HCT116 (cell line): Measurements from ENCODE around the gene CFAP410. TPM values are rescaled to one million over a fixed set of nuclear protein-coding genes. Genes with fewer than 3 reads are reported as not detected.

Source experiments
- ATAC-seq: fragments of 200-7000 bp; cut with Tn5 transposase; 2 replicates; pipeline ENCODE4 v1.9.1; 2020; ENCODE audit warnings: mild to moderate bottlenecking, moderate library complexity
- BruUV-seq: library from RNA; stranded (reverse); fragments of 400-500 nt; replicated peaks from 2 replicates; lab custom pipeline; 2021; lab: Mats Ljungman, UMichigan
- CTCF ChIA-PET: fragments of 300-600 bp; sonication (Branson Sonifier 250); formaldehyde crosslinking; loops from one replicate; lab custom pipeline; 2021; ENCODE audit warnings: antibody characterized with exemption; lab: Charles Lee
- POLR2A ChIA-PET: fragments of 300-600, 350-600 bp; sonication (Branson Sonifier 250); formaldehyde crosslinking; loops from one replicate; lab custom pipeline; 2021; ENCODE audit warnings: antibody characterized with exemption; lab: Charles Lee
- RAD21 ChIA-PET, 2 experiments: fragments of 300-600 bp; sonication (Branson Sonifier 250); formaldehyde crosslinking; loops; one replicate each; lab custom pipeline; 2023; ENCODE audit warnings: low total read pairs in 2 of 2; ENCODE audit not compliant: uncharacterized antibody in 2 of 2, unreplicated experiment in 2 of 2, low non-redundant PET in 1 of 2; lab: Charles Lee
- DNase-seq: peaks from one replicate; pipeline ENCODE4 v3.0.0-alpha.2; 2010; ENCODE audit warnings: low read depth, low spot score
- H2AFZ ChIP-seq: fragments of 200-600 bp; shearing (Covaris generic), sonication (generic); 2 replicates; pipeline ENCODE4 v1.6.1; 2017; ENCODE audit warnings: low read depth, mixed run types, mixed read lengths, antibody characterized with exemption, low read length; ENCODE audit not compliant: poor library complexity, severe bottlenecking
- H3K27ac ChIP-seq: 2 replicates; pipeline ENCODE4 v1.5.1; 2012; ENCODE audit warnings: low read depth, low read length
- H3K27me3 ChIP-seq: fragments of 200-600 bp; sonication (generic); 2 replicates; pipeline ENCODE4 v1.6.1; 2016; ENCODE audit warnings: mixed run types, low read length, mixed read lengths; ENCODE audit not compliant: insufficient read depth
- H3K36me3 ChIP-seq, 2 experiments: fragments of 200-500 bp in 1 of 2; fragments of 200-600 bp in 1 of 2; sonication (Bioruptor generic) in 1 of 2; sonication (generic) in 1 of 2; 2 replicates each; pipeline versions ENCODE4 v1.5.1 to v1.6.1; 2014 to 2016; ENCODE audit warnings: low read length in 2 of 2, inconsistent platforms in 1 of 2, mixed read lengths in 1 of 2, mixed run types in 1 of 2; ENCODE audit not compliant: insufficient read depth in 2 of 2, control insufficient read depth in 1 of 2
- H3K4me1 ChIP-seq, 2 experiments: fragments of 200-600 bp in 1 of 2; sonication (generic) in 1 of 2; 2 replicates each; pipeline versions ENCODE4 v1.5.1 to v1.6.1; 2012 to 2017; ENCODE audit warnings: low read length in 2 of 2, inconsistent platforms in 1 of 2, mild to moderate bottlenecking in 1 of 2, mixed read lengths in 1 of 2, mixed run types in 1 of 2, moderate library complexity in 1 of 2; ENCODE audit not compliant: insufficient read depth in 2 of 2, control insufficient read depth in 1 of 2
- H3K4me2 ChIP-seq: fragments of 200-600 bp; sonication (generic); 2 replicates; pipeline ENCODE4 v1.6.1; 2017; ENCODE audit warnings: mixed run types, low read length, mixed read lengths
- H3K4me3 ChIP-seq, 2 experiments: fragments of 200-600 bp in 1 of 2; sonication (generic) in 1 of 2; replicated peaks in 1 of 2; 2 replicates each; pipeline ENCODE4 v1.5.1; 2011 to 2016; ENCODE audit warnings: low read length in 2 of 2, control low read depth in 1 of 2, low read depth in 1 of 2, mild to moderate bottlenecking in 1 of 2, mixed read lengths in 1 of 2, mixed run types in 1 of 2
- H3K79me2 ChIP-seq: fragments of 200-600 bp; sonication (generic); 2 replicates; pipeline ENCODE4 v1.6.1; 2017; ENCODE audit warnings: mild to moderate bottlenecking, mixed run types, low read length, moderate library complexity, mixed read lengths; ENCODE audit not compliant: insufficient read depth
- H3K9ac ChIP-seq: fragments of 200-600 bp; sonication (generic); 2 replicates; pipeline ENCODE4 v1.6.1; 2016; ENCODE audit warnings: low read length, mixed read lengths
- H3K9me2 ChIP-seq: fragments of 200-600 bp; sonication (generic), shearing (Covaris generic); 2 replicates; pipeline ENCODE4 v1.6.1; 2017; ENCODE audit warnings: mixed run types, mild to moderate bottlenecking, moderate library complexity; ENCODE audit not compliant: insufficient read depth
- H3K9me3 ChIP-seq, 2 experiments: fragments of 200-500 bp in 1 of 2; fragments of 200-600 bp in 1 of 2; sonication (Bioruptor generic) in 1 of 2; sonication (generic) in 1 of 2; 2 replicates each; pipeline ENCODE4 v1.6.1; 2014 to 2017; ENCODE audit warnings: low read length in 2 of 2, mixed read lengths in 2 of 2, inconsistent platforms in 1 of 2, low read depth in 1 of 2, mild to moderate bottlenecking in 1 of 2, mixed run types in 1 of 2, moderate library complexity in 1 of 2; ENCODE audit not compliant: control insufficient read depth in 1 of 2, insufficient read depth in 1 of 2
- H4K20me1 ChIP-seq: fragments of 200-600 bp; sonication (generic), shearing (Covaris generic); 2 replicates; pipeline ENCODE4 v1.6.1; 2017; ENCODE audit warnings: mixed run types, mild to moderate bottlenecking, moderate library complexity; ENCODE audit not compliant: insufficient read depth
- CEBPB ChIP-seq: IDR thresholded peaks from 2 replicates; pipeline ENCODE4 v1.6.1; 2012; ENCODE audit warnings: low read depth
- CTCF ChIP-seq, 3 experiments: fragments of 200-600 bp in 1 of 3; sonication (generic) in 1 of 3; IDR thresholded peaks in 2 of 3; conservative IDR thresholded peaks in 1 of 3; 2 replicates each; pipeline ENCODE4 v1.5.1; 2012 to 2017; ENCODE audit warnings: low read depth in 2 of 3, low read length in 2 of 3, antibody characterized with exemption in 1 of 3, borderline replicate concordance in 1 of 3, control low read depth in 1 of 3, mild to moderate bottlenecking in 1 of 3, mixed read lengths in 1 of 3, mixed run types in 1 of 3, moderate library complexity in 1 of 3; ENCODE audit not compliant: insufficient read depth in 1 of 3
- EGR1 ChIP-seq: IDR thresholded peaks from 2 replicates; pipeline ENCODE4 v1.6.1; 2012; ENCODE audit warnings: low read depth
- EZH2 ChIP-seq: fragments of 200-600 bp; sonication (generic); IDR thresholded peaks from 2 replicates; pipeline ENCODE4 v1.6.1; 2017; ENCODE audit warnings: antibody characterized with exemption, mixed run types
- FOSL1 ChIP-seq: IDR thresholded peaks from 2 replicates; pipeline ENCODE4 v1.6.1; 2012; ENCODE audit warnings: low read depth
- JUND ChIP-seq: IDR thresholded peaks from 2 replicates; pipeline ENCODE4 v1.6.1; 2012
- POLR2AphosphoS5 ChIP-seq: IDR thresholded peaks from 2 replicates; pipeline ENCODE4 v1.6.1; 2011; ENCODE audit warnings: mild to moderate bottlenecking, low read depth, low read length, moderate library complexity
- SP1 ChIP-seq: IDR thresholded peaks from 2 replicates; pipeline ENCODE4 v1.6.1; 2012; ENCODE audit warnings: low read depth
- SRF ChIP-seq: IDR thresholded peaks from 2 replicates; pipeline ENCODE4 v1.6.1; 2012; ENCODE audit warnings: low read depth
- YY1 ChIP-seq: IDR thresholded peaks from 2 replicates; pipeline ENCODE4 v1.6.1; 2011; ENCODE audit warnings: low read length, low read depth, moderate library complexity, mild to moderate bottlenecking; ENCODE audit not compliant: insufficient replicate concordance; ENCODE audit errors: extremely low read depth
- ZBTB33 ChIP-seq: IDR thresholded peaks from 2 replicates; pipeline ENCODE4 v1.6.1; 2011; ENCODE audit warnings: mild to moderate bottlenecking, low read length, moderate library complexity; ENCODE audit not compliant: insufficient replicate concordance; ENCODE audit errors: extremely low read depth
- ZFX ChIP-seq: fragments of 450-650 bp; IDR thresholded peaks from 2 replicates; pipeline ENCODE4 v1.6.1; 2017
- intact Hi-C: fragments of 100-400 bp; cut with micrococcal nuclease; formaldehyde crosslinking; loops from 2 replicates; pipeline ENCODE4 v1.10.0; 2022
- total RNA-seq: library from RNA; stranded (reverse); gene quantifications from one replicate; pipeline ENCODE4 v1.2.1, GENCODE V29; 2021; ENCODE audit not compliant: unreplicated experiment
- TF ChIP-seq, protein P1 (sequence below): IDR thresholded peaks from 2 replicates; pipeline ENCODE4 v1.6.1; 2012
- TF ChIP-seq, protein P2 (sequence below): IDR thresholded peaks from 2 replicates; pipeline ENCODE4 v1.6.1; 2012
- TF ChIP-seq, protein P3 (sequence below): IDR thresholded peaks from 2 replicates; pipeline ENCODE4 v1.6.1; 2012; ENCODE audit warnings: low read depth

The CFAP410 gene
- total RNA-seq, 1 experiment from 2014 or later = 15.3 TPM

DNA sequence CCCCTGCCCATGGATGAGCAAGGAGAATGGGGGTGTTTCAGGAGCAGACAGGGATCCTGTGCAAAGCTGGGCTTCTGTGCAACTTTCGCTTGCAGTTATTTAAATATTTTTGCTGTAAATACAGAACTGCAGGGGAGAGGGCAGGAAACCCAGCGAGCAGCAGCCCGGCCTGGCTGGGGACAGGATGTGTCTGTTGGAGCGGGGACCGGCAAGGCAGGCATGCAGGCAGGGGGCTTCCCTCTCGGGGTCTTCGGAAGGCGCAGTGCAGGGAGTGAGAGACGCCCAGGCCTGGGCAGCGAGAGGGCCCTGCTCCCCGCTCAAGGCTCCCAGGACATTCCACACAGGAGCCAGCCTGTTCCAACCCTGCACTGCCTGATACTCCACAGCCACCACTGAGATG, 55.2 kb downstream of the CFAP410 start:
- no TSS peak for BruUV-seq
- CTCF ChIA-PET = no interaction called here

More for the DNA sequence above, 55.2 kb downstream of the CFAP410 start:
- H3K4me1 ChIP-seq = no peaks in the 10 kb centered on the region
- TF ChIP-seq EGR1 (no peak), EZH2 (no peak), JUND (no peak), YY1 (no peak), FOSL1 (no peak), SP1 (no peak), CTCF (IDR thresholded peaks at IDR 0.05 in 2 of 3, conservative IDR thresholded peaks at IDR 0.05 in 1 of 3; ENCODE audit: borderline replicate concordance in 1 of 3, insufficient read depth in 1 of 3, low read depth in 2 of 3, low read length in 2 of 3) (no peak), ZFX (no peak), POLR2AphosphoS5 (no peak), SRF (no peak), ZBTB33 (no peak), CEBPB (no peak)
- TF ChIP-seq, protein P1, sequence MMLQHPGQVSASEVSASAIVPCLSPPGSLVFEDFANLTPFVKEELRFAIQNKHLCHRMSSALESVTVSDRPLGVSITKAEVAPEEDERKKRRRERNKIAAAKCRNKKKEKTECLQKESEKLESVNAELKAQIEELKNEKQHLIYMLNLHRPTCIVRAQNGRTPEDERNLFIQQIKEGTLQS = no peak
- TF ChIP-seq, protein P2, sequence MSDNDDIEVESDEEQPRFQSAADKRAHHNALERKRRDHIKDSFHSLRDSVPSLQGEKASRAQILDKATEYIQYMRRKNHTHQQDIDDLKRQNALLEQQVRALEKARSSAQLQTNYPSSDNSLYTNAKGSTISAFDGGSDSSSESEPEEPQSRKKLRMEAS = no peak
- TF ChIP-seq, protein P3, sequence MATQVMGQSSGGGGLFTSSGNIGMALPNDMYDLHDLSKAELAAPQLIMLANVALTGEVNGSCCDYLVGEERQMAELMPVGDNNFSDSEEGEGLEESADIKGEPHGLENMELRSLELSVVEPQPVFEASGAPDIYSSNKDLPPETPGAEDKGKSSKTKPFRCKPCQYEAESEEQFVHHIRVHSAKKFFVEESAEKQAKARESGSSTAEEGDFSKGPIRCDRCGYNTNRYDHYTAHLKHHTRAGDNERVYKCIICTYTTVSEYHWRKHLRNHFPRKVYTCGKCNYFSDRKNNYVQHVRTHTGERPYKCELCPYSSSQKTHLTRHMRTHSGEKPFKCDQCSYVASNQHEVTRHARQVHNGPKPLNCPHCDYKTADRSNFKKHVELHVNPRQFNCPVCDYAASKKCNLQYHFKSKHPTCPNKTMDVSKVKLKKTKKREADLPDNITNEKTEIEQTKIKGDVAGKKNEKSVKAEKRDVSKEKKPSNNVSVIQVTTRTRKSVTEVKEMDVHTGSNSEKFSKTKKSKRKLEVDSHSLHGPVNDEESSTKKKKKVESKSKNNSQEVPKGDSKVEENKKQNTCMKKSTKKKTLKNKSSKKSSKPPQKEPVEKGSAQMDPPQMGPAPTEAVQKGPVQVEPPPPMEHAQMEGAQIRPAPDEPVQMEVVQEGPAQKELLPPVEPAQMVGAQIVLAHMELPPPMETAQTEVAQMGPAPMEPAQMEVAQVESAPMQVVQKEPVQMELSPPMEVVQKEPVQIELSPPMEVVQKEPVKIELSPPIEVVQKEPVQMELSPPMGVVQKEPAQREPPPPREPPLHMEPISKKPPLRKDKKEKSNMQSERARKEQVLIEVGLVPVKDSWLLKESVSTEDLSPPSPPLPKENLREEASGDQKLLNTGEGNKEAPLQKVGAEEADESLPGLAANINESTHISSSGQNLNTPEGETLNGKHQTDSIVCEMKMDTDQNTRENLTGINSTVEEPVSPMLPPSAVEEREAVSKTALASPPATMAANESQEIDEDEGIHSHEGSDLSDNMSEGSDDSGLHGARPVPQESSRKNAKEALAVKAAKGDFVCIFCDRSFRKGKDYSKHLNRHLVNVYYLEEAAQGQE = no peak
- TF ChIP-seq, all 23 proteins: peak for 0
- DNase-seq = no peak
- H3K27ac ChIP-seq = no peak overlapping the region
- no peak overlapping the region for H3K4me3 ChIP-seq
- ATAC-seq = no peak
- H3K9ac ChIP-seq = no peak overlapping the region
- H3K27me3 ChIP-seq = no peaks in the 10 kb centered on the region
- H2AFZ ChIP-seq = no peak overlapping the region
- H3K9me2 ChIP-seq = no peaks in the 10 kb centered on the region
- intact Hi-C loops = no loop called here
- H4K20me1 ChIP-seq = no peaks in the 10 kb centered on the region
- POLR2A ChIA-PET = no interaction called here
- no peaks in the 10 kb centered on the region for H3K36me3 ChIP-seq
- no peak overlapping the region for H3K4me2 ChIP-seq
- no peaks in the 10 kb centered on the region for H3K79me2 ChIP-seq
- RAD21 ChIA-PET = no interaction called here
- H3K9me3 ChIP-seq = no peaks in the 10 kb centered on the region
